Tibial artery (tissue), 4 donors: Measurements from ENCODE around the gene INPP5B.

Experiments used
- DNase-seq, 2 donors: peaks; one replicate each; pipeline ENCODE4 v3.0.0-alpha.2; 2019
- H3K27ac ChIP-seq, 2 donors: fragments of 200-600 bp; sonication (generic) in 1 of 2; 1 replicate in 1 of 2; 2 replicates in 1 of 2; pipeline ENCODE4 v1.5.1; 2018 to 2019; ENCODE audit warnings: mild to moderate bottlenecking in 1 of 2
- H3K27me3 ChIP-seq, 2 donors: fragments of 200-600 bp; sonication (generic) in 1 of 2; one replicate each; pipeline versions ENCODE4 v1.5.1 to v1.6.0; 2016 to 2019
- H3K36me3 ChIP-seq, 3 donors: fragments of 200-600 bp; sonication (generic) in 2 of 3; one replicate each; pipeline ENCODE4 v1.5.1; 2016 to 2019; ENCODE audit warnings: mild to moderate bottlenecking in 2 of 3
- H3K4me1 ChIP-seq, 4 donors: fragments of 200-600 bp; sonication (generic) in 2 of 4; 1 replicate in 3 of 4; 2 replicates in 1 of 4; pipeline ENCODE4 v1.5.1; 2016 to 2019
- H3K4me3 ChIP-seq, 2 donors: fragments of 200-600 bp; sonication (generic) in 1 of 2; 1 replicate in 1 of 2; 2 replicates in 1 of 2; pipeline ENCODE4 v1.5.1; 2018 to 2019; ENCODE audit warnings: mild to moderate bottlenecking in 2 of 2
- H3K9me3 ChIP-seq, 3 donors: fragments of 200-600 bp; sonication (generic) in 1 of 3; one replicate each; pipeline ENCODE4 v1.5.1; 2016 to 2019
- intact Hi-C: fragments of 100-400 bp; cut with DNase I; formaldehyde crosslinking; loops from one replicate; pipeline ENCODE4 v1.15.0; 2023; ENCODE audit warnings: low total_unique reads
- TF ChIP-seq, protein P1 (sequence below), 2 experiments: fragments of 200-600 bp in 1 of 2; fragments of 450-650 bp in 1 of 2; IDR thresholded peaks; one replicate each; pipeline ENCODE4 v1.5.1; 2017 to 2019; ENCODE audit warnings: antibody characterized with exemption in 2 of 2, mild to moderate bottlenecking in 1 of 2, moderate library complexity in 1 of 2

INPP5B gene

DNA sequence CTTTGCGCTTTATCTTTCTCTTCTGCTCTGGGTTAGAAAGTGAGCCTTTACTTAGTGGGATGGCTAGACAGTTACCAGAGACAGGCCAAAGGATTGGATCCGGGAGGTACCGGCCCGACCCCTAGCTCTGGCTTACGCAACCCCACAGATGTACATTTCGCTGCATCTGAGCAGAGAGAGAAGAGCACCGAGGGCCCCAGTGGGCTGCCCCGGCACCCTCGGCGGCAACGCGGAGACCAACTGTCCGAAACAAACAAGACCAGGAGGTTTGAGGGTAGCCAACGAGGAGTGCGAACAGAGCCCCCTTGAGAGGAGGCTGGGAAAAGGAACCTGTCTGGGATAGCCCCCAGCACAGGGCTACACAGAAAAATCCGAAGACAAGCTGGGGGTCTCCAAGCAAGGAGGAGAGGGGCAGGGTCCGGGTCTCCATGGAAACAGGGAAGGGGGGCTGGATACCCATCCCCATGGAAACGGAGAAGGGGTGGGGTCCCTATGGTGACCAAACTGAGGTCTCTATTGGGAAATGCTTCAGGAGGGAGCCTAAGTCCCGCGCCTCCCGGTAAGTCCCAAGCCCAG is 87.8 kb downstream of the INPP5B start:
- TF ChIP-seq, protein P1, sequence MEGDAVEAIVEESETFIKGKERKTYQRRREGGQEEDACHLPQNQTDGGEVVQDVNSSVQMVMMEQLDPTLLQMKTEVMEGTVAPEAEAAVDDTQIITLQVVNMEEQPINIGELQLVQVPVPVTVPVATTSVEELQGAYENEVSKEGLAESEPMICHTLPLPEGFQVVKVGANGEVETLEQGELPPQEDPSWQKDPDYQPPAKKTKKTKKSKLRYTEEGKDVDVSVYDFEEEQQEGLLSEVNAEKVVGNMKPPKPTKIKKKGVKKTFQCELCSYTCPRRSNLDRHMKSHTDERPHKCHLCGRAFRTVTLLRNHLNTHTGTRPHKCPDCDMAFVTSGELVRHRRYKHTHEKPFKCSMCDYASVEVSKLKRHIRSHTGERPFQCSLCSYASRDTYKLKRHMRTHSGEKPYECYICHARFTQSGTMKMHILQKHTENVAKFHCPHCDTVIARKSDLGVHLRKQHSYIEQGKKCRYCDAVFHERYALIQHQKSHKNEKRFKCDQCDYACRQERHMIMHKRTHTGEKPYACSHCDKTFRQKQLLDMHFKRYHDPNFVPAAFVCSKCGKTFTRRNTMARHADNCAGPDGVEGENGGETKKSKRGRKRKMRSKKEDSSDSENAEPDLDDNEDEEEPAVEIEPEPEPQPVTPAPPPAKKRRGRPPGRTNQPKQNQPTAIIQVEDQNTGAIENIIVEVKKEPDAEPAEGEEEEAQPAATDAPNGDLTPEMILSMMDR (IDR thresholded peaks at IDR 0.05) = no peak
- Histone ChIP-seq H3K4me3 (peak overlapping the region; percentile 80 to 82), H3K27me3 (no peaks in the 10 kb centered on the region), H3K27ac (peak overlapping the region; percentile 85 to 91), H3K9me3 (no peaks in the 10 kb centered on the region), H3K36me3 (peaks cover 22 to 57% (median 31%) of the 10 kb centered on the region in 3 donors), H3K4me1 (peaks cover 0 to 55% (median 40%) of the 10 kb centered on the region in 4 donors)
- intact Hi-C loops = loop anchor here (5.0 kb wide), 1 partner anchor 47 kb away; no protein-coding TSS in a partner anchor
- no peak for DNase-seq

DNA sequence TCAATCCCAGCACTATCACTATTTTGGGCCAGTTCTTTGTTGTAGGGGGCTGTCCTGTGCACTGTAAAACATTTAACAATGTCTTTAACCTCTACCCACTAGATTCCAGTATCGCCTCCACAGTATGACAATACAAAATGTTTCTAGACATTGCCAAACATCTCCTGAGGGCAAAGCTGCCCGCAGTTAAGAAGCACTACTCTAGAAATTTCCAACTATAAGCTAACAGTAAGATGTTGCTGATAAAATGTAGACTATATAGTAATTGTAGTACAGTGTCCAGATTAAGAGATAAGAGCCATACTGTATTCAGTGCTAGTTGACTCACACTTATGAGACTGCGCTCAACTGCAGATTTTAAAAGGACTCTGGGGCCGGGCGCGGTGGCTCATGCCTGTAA is 92.4 kb downstream of the INPP5B start:
- TF ChIP-seq, protein P1 (IDR thresholded peaks at IDR 0.05) = no peak
- intact Hi-C loops = no loop called here
- peaks cover 0 to 46% (median 11%) of the 10 kb centered on the region in 3 donors for H3K36me3 ChIP-seq
- no peaks in the 10 kb centered on the region for H3K9me3 ChIP-seq
- no peak overlapping the region for H3K4me3 ChIP-seq
- no peak overlapping the region for H3K27ac ChIP-seq
- DNase-seq = no peak
- H3K27me3 ChIP-seq = no peaks in the 10 kb centered on the region
- peaks cover 0 to 91% (median 42%) of the 10 kb centered on the region in 4 donors for H3K4me1 ChIP-seq

DNA sequence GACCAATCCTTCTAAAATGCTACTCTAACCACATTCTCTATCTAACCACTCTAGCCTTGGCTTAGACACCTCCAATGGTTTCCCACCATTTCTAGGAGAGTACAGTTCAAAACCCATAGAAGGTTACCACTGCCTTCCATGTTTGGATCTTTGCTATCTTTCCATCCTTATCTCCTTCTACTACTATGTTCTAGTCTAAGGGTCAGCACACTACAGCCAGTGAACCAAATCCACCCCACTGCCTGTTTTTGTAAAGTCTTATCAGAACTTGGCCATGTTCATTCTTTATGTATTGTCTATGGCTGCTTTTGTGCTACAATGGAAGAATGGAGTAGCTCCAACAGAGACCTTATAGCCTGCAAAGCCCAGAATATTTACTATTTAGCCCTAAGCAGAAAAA is 93.7 kb downstream of the INPP5B start:
- Histone ChIP-seq H3K4me3 (no peak overlapping the region), H3K9me3 (no peaks in the 10 kb centered on the region), H3K27ac (no peak overlapping the region), H3K4me1 (peaks cover 0 to 83% (median 34%) of the 10 kb centered on the region in 4 donors), H3K27me3 (no peaks in the 10 kb centered on the region), H3K36me3 (peaks cover 0 to 47% (median 11%) of the 10 kb centered on the region in 3 donors)
- DNase-seq = no peak
- TF ChIP-seq, protein P1 (IDR thresholded peaks at IDR 0.05) = no peak
- intact Hi-C loops = no loop called here

DNA sequence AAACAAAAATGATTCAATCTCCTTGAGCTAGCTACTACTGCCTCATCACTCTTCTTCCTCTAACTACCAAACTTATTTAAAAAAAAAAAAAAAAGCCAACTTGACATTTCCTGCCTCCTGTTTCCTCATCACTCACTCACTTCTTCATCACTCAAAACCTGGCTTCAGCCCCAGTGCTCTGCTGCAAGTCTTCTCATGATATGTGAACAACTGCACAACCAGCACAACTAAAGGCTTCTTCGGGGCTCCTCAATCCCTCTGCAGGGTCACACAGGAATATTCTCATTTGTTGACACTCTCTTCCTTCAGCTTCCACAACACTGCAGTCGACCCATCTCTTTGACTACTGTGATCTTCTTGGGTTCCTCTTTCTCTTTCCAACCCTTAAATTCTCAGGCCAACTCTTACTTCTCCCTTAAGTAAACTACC is 95.1 kb downstream of the INPP5B start:
- intact Hi-C loops = no loop called here
- H3K4me1 ChIP-seq = peaks cover 0 to 71% (median 26%) of the 10 kb centered on the region in 4 donors
- H3K36me3 ChIP-seq = peaks cover 0 to 39% (median 5%) of the 10 kb centered on the region in 3 donors
- H3K27ac ChIP-seq = no peak overlapping the region
- TF ChIP-seq, protein P1 (IDR thresholded peaks at IDR 0.05) = no peak
- H3K9me3 ChIP-seq = no peaks in the 10 kb centered on the region
- H3K27me3 ChIP-seq = no peaks in the 10 kb centered on the region
- no peak overlapping the region for H3K4me3 ChIP-seq
- no peak for DNase-seq

DNA sequence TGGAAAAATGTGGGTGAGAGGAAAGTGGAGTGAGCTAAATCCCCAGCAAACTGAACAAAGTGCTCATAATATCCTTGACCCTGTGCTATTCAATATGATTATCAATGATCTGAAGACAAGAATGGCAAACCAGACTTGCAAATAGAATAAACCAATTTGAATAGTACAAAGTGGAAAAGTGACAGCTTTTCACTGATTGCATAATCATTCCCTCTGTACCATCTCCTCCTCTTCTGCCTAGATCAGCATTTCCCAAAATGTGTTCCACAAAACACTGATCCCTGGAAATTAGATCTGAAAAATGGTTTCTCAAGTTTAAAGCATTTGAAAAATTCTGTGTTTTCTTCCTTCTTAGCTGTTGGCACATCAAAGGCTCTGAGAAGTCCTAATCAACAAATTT is 95.6 kb downstream of the INPP5B start:
- Histone ChIP-seq H3K27me3 (no peaks in the 10 kb centered on the region), H3K36me3 (peaks cover 0 to 34% (median 5%) of the 10 kb centered on the region in 3 donors), H3K4me1 (peaks cover 0 to 66% (median 23%) of the 10 kb centered on the region in 4 donors), H3K27ac (no peak overlapping the region), H3K9me3 (no peaks in the 10 kb centered on the region), H3K4me3 (no peak overlapping the region)
- intact Hi-C loops = no loop called here
- TF ChIP-seq, protein P1 (IDR thresholded peaks at IDR 0.05) = no peak
- DNase-seq = no peak
